HG03095 (cell line): ENCODE results near the gene HLA-DQA1.
"Not testable (repeated sequence)": the region's sequence is repeated elsewhere in the genome, so short reads cannot be mapped to it uniquely, and the experiment has no call there.

ENCODE experiments used
- ATAC-seq: cut with Tn5 transposase; IDR thresholded peaks from one replicate; pipeline ENCODE4 v1.9.1; 2021; ENCODE audit warnings: moderate library complexity; ENCODE audit not compliant: unreplicated experiment

Gene HLA-DQA1

DNA sequence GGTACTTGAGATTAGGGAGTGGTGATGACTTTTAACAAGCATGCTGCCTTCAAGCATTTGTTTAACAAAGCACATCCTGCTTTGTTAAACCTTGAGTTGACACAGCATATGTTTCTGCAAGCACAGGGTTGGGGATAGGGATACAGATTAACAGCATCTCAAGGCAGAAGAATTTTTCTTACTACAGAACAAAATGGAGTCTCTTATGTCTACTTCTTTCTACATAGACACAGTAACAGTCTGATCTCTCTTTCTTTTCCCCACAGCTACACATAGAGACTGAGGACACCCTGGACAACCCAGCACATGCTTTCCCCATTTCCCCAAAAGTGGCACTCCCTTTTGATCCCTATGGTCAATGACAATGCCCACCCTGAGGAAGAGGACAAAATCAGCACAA is 20.6 kb downstream of the HLA-DQA1 start:
- not testable (repeated sequence) for ATAC-seq

DNA sequence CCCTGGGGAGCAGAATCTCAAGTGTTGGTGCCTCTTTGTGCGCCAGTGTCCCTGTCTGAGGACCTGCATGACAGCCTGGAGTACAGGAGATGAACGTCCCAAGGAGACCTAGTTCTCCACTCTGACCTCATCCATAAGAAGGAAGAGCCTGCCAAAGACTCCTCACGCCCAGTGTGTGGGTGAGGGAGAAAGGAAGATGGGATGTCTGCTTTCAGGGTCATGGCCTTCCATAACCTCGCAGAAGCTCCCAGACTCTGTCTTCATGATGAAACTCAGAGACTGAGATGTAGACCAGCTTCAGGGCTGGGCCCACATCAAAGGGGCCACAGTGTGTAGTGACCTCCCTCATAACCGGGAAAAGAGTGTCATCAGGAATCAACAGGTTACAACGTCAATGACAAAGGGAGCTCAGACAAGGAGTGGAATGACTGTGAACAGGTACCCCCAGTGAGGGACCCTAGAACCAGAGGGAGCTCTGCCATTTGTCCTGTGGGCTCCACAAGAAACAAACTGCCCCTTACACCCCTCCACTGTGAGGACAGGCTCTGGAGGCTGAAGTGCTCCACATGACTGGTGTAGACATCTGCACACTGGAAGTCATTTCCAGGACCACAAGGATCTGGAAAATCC is 21.2 kb downstream of the HLA-DQA1 start:
- no peak for ATAC-seq

- no peak for ATAC-seq
Measured at GRCh38 chr6:32659856-32660595, 22.8 kb downstream of the HLA-DQA1 start.

DNA sequence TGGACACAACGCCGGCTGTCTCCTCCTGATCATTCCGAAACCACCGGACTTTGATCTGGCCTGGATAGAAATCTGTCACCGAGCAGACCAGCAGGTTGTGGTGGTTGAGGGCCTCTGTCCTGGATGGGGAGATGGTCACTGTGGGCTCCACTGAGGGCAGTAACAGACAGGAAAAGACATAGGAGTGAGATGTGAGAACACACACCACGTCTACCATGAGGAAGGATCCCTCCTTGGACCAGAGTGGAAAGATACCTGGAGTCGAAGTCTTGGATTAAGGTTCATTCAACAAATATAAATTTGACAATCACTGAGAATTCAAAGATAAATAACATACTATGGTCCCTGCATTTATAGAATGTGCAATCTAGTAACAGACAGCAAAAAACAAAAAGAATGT is 24.9 kb downstream of the HLA-DQA1 start:
- ATAC-seq, result no peak

DNA sequence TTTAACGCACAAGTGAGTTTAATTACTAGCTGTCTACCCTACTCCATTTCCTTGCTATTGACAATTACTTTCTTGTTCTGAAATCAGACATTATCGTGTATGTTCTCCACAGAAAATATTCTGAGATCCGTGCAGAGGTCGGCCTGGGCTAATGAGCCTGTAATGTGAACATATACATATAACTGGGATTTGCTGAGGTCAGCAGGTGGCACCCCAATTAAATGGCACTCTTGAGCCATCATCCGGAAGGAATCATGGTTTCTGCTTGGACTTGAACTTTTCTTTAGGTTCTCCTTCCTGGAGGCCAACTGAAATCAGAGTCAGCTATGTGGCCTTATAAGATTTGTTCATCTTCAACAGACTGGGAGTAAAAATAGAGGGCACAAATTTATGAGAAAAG is 25.6 kb downstream of the HLA-DQA1 start:
- ATAC-seq, result no peak

DNA sequence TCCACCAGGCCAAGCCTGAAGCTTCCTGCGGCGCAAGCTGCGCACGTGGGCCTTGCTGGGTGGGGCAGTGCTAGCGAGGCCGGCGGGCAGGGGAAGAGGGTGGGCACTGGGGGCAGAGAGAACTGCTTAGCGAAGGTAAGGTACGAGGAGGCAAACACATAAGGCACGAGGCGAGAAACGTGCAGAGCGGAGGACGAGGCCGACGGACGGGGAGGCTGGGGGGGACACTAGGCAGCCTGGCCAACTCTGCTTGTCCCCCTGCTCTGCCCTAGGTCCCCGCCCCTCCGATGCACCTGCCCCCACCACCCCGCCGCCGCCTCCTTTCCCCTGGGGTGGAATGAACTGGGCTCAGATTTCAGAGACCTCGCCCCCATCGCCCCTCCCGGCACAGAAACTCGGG is 27.1 kb downstream of the HLA-DQA1 start:
- no peak for ATAC-seq

DNA sequence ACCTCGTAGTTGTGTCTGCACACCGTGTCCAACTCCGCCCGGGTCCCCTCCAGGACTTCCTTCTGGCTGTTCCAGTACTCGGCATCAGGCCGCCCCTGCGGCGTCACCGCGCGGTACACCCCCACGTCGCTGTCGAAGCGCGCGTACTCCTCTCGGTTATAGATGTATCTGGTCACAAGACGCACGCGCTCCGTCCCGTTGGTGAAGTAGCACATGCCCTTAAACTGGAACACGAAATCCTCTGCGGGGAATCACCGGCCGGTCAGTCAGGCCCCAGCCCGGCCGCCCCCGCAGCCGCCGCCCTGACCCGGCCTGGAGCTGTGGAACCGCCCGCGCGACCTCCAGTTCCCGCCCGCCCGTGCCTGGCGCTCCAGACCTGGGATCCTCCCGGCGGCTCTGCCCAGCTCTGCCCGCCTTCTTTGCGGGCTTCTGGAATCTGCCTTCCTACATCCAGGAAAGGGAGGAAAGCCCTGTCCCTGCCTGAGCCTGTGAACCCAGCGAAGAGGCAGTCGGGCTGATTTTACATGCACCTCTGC is 27.7 kb downstream of the HLA-DQA1 start:
- no peak for ATAC-seq

- ATAC-seq, result no peak
Measured at GRCh38 chr6:32665661-32666060, 28.5 kb downstream of the HLA-DQA1 start.

- ATAC-seq, result no peak
Measured at GRCh38 chr6:32666420-32667300, 29.5 kb downstream of the HLA-DQA1 start, which contains the start of gene HLA-DQB1. Gene HLA-DQB1, minus strand, starts transcription at chr6:32666657. Its CDS starts 50 bp downstream, at chr6:32666607.

DNA sequence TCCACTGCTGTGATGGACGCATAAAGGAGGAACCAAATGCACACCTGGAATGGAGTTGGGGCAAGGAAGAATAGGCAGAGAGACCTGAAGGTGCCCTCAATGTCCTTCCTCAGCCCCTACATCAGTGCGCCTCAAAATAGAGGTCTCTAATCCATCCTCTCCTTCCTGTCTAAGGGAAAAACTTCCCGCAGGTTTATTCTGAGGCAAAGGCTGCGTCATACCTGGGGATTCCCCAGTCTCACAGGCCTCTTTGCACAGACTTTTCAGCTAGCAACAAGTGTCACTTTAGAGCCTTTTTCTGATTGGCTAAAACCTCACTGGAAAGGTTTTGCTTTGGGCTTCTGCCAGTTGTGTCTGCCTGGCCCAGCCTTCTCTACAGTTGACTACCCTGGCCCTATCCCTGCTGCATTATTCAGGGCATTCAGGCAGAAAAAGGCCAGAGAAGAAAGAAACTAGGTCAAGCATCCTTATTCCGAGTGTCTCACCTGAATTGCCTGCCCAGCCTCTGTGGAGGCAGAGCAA is 31.1 kb downstream of the HLA-DQA1 start:
- ATAC-seq, result peak; percentile 59

DNA sequence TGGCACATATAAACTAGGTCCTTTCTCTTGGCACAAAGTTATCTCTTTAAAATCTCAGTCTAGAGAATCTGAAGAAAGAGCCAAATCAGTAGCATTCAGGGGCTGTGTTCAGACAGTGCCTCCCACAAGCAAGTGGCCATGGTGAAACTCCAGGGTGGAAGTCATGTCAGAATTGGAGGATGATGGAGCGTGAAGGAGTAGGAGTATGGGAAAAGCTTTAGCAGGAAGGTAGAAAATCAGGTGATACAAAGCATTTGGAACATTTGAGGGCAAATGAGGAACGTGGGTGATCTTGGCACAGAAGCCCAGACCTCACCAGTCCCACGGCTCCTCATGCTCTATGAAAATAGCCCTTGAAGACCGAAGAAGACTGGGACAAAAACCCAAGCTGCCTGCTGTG is 32.0 kb downstream of the HLA-DQA1 start:
- no peak for ATAC-seq

GRCh38 chr6:32669893-32670292 is 32.7 kb downstream of the HLA-DQA1 start:
- ATAC-seq, result no peak

DNA sequence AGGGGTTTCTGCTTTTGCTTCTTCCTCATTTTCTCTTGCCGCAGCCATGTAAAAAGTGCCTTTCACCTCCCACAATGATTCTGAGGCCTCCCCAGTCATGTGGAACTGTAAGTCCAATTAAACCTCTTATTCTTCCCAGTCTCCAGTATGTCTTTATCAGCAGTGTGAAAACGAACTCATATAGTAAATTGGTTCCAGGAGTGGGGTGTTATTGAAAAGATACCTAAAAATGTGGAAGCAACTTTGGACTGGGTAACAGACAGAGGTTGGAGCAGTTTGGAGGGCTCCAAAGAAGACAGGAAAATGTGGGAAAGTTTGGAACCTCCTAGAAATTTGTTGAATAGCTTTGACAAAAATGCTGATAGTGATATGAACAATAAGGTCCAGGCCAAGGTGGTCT is 34.7 kb downstream of the HLA-DQA1 start:
- not testable (repeated sequence) for ATAC-seq

DNA sequence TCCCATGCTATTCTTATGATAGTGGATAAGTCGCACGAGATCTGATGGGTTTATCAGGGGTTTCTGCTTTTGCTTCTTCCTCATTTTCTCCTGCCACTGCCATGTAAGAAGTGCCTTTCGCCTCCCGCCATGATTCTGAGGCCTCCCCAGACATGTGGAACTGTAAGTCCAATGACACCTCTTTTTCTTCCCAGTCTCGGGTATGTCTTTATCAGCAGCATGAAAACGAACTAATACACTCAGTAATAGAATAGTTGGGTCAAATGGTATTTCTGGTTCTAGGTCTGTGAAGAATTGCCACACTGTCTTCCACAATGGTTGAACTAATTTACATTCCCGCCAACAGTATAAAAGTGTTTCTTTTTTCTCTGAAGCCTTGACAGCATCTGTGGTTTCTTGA is 36.9 kb downstream of the HLA-DQA1 start:
- not testable (repeated sequence) for ATAC-seq

DNA sequence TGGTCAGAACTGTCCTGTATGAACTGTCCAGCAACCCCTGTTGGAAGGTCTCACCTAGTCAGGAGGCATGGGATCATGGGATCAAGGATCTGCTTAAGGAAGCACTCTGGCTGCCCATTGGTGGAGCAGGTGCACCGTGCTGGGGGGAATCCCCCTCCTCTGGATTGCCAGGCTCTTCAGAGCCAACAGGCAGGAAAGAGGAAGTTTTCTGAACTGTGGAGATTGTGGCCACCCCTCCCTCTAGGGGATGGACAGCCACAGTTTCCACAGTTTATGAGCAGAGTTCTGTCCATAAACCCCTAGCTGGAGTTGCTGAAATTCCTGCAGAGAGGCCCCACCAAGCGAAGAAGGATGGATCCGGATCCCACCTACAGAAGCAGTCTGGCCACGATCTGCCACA is 42.3 kb downstream of the HLA-DQA1 start:
- ATAC-seq, result no peak

DNA sequence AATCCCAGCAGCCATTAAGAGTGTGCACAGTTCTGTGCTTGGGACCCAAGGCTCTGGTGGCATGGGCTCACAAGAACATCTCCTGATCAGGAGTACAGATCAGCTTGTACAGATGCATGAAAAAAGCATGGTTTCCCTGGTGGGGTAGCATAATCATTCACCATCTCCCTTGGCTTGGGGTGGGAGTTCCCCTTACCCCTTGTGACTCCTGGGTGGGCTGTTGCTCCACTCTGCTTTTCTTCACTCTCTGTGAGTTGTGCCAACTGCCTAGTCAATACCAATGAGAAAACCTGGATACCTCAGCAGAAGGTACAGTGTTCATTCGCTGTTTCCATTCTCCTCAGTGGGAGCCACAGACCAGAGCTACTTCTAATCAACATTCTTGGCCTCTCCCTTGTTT is 42.8 kb downstream of the HLA-DQA1 start:
- ATAC-seq, result no peak

- no peak for ATAC-seq
Measured at GRCh38 chr6:32684246-32684645, 47.0 kb downstream of the HLA-DQA1 start.

- ATAC-seq, result peak; percentile 81
Measured at GRCh38 chr6:32685603-32686002, 48.4 kb downstream of the HLA-DQA1 start.

GRCh38 chr6:32689531-32690501 is 52.6 kb downstream of the HLA-DQA1 start:
- ATAC-seq, result no peak

GRCh38 chr6:32692019-32692418 is 54.8 kb downstream of the HLA-DQA1 start:
- no peak for ATAC-seq
